HG03159 (cell line): ENCODE data around the gene KIF1C.
"Not testable (repeated sequence)": the region's sequence is repeated elsewhere in the genome, so short reads cannot be mapped to it uniquely, and the experiment has no call there.

Source experiments
- ATAC-seq: cut with Tn5 transposase; IDR thresholded peaks from one replicate; pipeline ENCODE4 v1.9.1; 2021; ENCODE audit warnings: mild to moderate bottlenecking, moderate library complexity; ENCODE audit not compliant: unreplicated experiment

Gene KIF1C

GRCh38 chr17:5042157-5043022 is 44.6 kb downstream of the KIF1C start:
- no peak for ATAC-seq

GRCh38 chr17:5043524-5043923 is 45.8 kb downstream of the KIF1C start:
- no peak for ATAC-seq

DNA sequence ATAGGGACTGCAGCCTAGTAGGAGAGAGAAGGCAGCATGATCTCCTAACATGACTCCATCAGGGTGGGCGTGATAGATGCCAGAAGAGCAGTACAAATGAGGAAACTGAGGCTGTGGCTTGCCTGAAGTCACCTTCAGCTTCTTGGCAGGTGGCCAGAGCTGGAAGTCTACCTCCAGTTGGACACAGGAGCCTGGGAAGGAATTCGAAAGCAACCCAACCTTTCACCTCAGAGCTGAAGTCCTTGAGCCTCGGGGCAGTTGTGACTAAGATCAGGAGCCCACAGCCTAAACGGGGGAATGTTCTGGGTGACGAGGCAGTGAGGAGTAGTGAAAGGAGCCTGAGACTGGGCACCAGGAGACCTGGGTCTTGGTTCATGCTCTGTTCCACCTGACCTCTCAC is 46.9 kb downstream of the KIF1C start:
- ATAC-seq = no peak

DNA sequence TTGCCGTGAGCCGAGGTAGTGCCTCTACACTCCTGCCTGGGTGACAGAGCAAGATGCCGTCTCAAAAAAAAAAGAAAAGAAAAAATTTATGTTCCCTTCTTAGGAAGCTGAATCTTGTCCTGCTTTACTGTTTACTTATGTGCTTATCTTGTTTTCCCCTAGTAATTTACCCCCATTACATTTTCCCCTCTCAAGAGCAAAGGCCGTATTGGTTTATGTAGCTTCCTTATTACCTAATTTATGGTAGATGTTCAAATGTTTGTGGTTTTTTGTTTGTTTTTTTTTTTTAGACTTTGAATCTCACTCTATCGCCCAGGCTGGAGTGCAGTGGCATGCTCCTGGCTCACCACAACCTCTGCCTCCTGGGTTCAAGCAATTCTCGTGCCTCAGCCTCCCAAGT is 47.7 kb downstream of the KIF1C start:
- ATAC-seq = no peak

- ATAC-seq = no peak
Measured at GRCh38 chr17:5047446-5047845, 49.7 kb downstream of the KIF1C start.

DNA sequence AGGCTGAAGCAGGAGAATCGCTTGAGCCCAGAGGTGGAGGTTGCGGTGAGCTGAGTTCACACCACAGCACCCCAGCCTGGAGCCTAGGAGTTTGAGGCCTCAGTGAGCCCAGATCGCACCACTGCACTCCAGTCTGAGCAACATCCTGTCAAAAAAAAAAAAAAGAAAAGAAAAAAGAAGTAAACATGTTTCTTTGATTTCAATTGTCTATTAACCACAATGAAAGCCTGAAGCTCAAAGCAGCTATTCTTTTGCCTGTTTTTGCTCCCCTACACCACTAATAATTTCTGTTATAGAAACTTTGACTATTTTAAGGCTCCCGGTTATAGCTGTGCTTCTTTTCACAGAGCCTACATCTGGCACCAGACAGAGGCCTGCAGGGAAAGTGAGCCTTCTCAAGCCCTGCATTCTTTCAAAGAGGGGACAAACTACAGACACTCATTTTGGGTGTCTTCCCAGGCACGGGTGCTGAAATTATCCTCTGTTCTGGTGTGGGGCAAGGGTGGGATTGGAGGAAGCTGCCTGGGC is 51.6 kb downstream of the KIF1C start:
- ATAC-seq = no peak

- no peak for ATAC-seq
Measured at GRCh38 chr17:5050278-5050677, 52.5 kb downstream of the KIF1C start.

GRCh38 chr17:5055543-5055942 is 57.8 kb downstream of the KIF1C start:
- no peak for ATAC-seq

DNA sequence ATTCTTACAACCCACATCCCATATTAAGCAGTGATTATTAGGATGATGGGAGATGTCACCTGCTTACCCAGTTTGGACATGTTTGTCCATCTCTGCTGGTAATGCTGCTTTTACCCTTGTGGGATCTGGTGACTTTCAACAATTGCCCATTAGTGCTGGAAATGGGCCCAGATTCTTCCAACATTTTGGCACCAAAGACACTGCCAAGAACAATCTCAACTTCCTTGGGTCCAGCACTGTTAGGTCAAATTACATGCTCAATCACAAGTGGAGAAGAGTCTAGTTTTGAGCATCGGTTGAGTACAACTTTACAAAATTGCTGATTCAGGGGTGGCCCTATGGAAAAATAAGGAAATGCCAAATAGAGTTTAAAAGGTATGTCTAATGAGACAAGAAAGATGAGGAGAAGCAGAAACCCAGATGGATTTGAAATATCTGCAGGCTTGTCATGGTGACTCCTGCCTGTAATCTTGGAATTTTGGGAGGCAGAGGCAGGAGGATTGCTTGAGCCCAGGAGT is 67.5 kb downstream of the KIF1C start:
- no peak for ATAC-seq

DNA sequence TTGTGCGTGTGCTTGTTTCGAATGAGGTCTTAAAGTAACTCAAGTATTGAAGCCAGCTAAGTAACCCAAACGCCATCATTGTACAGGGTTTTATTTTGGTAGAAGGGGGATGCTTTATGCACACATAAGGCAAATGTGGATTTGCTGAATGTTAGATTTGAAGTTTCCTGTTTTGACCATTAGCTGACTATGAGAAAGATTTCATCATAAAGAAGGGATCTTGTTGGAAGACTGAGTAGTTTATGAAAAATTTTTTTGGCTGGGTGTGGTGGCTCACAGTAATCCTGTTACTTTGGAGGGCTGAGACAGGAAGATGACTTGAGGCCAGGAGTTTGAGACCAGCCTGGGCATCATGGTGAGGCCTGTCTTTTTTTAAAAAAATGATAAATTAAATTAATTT is 70.5 kb downstream of the KIF1C start:
- ATAC-seq = no peak

GRCh38 chr17:5069724-5070123 is 72.0 kb downstream of the KIF1C start:
- no peak for ATAC-seq

GRCh38 chr17:5075472-5075871 is 77.7 kb downstream of the KIF1C start:
- not testable (repeated sequence) for ATAC-seq

DNA sequence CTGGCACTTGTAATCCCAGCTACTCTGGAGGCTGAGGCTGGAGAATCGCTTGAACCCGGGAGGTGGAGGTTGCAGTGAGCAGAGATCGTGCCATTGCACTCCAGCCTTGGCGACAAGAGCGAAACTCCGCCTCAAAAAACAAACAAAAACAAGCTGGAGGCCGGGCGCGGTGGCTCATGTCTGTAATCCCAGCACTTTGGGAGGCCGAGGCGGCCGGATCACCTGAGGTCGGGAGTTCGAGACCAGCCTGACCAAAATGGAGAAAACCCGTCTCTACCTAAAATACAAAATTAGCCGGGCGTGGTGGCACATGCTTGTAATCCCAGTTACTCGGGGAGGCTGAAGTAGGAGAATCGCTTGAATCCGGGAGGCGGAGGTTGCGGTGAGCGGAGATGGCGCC is 79.5 kb downstream of the KIF1C start:
- not testable (repeated sequence) for ATAC-seq

GRCh38 chr17:5077781-5078105 is 80.0 kb downstream of the KIF1C start:
- no peak for ATAC-seq
